Measurements from ENCODE around the gene GHRL.
"Not testable (repeated sequence)": the region's sequence is repeated elsewhere in the genome, so short reads cannot be mapped to it uniquely, and the experiment has no call there.

GHRL gene

DNA sequence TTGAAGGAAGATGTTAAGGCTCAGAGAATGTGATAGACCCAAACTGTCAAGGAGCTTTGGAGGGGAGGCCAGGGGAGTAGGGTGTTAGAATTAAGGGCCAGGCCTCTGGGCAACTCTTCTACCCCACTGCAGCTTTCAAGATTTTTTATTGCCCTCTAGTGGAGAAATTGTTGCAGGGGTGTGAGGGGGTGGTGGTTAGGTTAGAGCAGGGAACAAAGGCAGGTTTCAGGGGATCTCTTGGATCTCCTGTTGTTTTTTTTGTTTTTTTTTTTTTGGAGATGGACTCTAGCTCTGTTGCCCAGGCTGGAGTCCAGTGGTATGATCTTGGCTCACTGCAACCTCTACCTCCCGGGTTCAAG is 29.6 kb upstream of the GHRL start:
- no peak for FAIRE-seq

DNA sequence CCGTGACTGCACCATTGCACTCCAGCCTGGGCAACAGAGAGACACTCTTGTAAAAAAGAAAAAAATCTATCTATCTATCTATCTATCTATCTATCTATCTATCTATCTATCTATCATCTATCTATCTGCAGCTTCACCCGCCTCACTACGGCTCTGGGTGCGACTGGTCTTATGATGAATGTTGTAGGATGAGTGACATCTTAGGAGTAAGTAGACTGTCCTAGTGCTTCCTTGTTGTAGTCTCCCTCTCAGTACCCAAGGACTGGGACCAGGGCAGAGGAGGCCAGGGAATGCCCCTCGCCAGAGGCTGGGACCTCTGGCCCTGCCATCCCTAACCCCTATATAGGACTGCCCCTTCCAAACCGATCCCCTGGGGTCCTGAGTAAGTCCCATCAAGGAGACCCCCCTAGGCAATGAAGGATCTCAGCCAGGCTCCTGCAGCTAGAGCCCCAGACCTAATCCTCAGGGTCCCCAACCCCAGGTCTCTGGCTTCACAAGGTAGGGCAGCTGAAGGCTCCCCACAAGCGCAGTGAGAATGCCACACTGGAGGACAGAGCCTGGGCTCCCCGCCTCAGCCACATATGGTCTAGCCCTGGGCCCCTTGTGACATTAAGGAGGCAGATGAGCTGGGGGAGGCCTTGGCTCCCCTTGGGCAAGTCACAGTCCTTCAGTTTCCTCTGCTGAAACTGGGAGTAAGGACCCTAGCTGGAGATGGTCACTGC is 29.0 kb upstream of the GHRL start:
- FAIRE-seq: no peak

DNA sequence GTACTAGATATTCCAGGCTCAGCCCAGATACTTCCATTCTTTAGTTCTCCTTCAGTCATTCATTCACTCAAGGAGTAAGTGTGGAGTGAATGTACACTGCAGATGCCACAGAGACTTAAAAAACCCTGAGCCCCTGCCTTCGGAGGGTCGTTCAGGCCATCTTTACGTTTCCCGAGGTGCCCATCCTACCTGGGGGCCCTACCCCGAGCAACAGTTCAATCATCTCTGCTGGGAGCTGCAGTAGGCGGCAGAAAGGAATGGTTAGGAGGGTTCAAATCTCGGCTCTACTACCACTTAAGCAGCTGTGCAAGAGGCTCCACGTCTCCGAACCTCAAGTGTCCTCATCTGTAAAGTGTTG is 27.6 kb upstream of the GHRL start:
- FAIRE-seq: no peak

DNA sequence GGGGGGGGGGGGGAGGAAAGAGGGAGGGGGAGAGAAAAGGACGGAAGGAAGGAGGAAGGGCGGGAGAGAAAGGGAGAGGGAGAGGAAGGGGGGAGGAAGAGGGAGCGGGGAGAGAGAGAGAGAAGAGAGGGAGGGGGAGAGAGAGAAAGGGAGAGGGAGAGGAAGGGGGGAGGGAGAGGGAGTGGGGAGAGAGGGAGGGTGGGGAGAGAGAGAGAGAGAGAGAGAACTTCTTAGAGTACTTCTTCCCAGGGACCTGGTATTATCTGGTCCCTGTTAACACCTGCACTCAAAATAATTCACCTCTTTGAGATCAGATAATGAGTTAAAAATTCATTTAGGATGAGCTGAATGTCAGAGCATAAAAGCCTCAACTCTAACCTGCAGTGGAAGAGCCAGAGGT is 27.1 kb upstream of the GHRL start:
- no peak for FAIRE-seq

DNA sequence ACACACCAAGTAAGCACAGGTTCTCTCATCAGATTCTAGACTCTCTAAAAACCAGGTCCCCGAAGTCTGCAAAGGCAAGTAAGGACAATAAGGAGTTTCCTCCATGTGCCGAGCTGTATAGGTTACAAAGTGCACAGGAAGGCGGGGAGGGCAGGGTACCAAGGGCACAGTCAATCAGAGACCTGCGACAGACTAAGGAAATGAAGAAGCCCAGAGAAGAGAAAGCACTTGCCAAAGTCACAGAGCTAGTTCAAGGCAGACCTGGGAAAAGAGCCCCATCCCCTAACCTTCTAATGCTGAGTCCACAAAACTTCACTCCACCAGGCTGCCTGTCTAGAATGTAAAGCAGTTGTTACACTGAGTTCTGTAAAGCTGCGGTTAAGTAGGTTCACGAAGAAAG is 26.5 kb upstream of the GHRL start:
- FAIRE-seq: no peak

DNA sequence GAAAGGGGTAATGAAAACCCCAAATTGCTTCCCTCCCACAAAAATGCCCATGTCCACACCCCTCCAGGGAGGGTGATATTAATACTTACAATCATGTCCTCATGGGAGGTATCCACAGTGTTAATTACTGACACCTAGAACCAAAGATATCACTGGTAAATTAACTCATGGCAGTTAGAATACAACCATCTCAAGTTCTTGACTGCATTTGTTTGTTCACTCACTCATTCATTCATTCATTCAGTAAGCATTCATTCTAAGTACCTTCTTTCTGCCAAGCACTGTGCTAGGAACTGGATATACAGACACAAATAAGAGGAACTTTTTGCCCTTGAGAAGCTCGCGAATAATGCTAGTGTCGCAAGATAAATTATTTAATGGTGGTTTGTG is 25.2 kb upstream of the GHRL start:
- FAIRE-seq: no peak

DNA sequence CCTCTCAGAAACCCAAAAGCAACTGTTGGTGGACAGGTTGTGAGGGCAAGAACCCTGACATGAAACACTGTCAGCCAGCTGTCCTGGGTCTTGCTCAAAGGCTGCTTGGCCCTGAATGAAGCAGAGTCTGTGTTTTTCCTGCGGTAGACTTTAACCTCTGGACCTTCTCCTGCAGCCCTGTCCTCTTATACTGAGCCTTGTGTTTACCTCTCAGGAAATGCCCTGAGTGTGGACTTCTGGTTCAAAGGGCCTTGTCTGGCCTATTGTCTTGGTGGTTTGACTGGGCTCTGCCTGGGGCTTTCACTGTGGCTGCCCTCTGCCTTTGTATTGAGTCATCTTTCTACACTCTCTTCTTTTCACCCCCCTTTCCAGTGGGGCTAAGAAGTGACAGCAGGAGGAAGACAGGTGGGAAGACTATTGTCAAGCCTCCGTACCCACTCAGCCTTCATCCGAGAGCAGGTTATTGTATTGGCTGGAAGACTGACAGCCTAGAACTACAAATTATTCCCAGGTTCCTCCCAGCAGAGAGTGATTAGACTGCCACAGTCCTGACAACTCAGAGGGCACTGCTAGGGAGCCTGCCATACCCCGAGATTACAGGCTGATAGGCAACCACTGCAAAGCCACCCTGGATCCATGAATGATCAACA is 24.7 kb upstream of the GHRL start:
- no peak for FAIRE-seq

DNA sequence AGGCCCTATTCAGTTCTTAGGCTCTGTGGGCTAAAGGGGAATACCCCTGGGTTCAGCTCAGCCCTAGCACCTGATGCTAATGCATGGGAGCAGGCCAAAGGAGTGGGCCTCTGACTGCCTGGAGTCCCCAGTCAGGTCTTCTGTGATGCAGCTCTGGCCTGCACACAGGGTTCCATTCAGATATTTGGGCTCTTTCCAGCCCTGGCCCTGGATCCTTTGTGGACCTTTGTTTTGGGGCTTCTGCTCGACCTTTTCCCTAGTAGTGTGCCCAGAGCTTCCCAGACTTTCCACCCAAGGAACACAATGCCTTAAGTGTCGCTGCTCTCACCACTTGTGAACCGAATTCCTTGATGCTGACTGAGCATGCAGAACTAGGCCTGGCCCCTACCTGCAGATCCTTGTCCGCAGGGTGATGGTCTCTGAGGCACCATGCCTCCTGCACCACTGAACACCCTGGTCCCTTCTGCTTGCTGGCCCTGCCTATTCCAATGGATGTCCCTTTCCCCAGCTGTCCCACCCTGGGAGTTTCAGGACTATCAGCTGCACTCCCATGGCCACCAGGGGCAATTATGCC is 23.1 kb upstream of the GHRL start:
- no peak for FAIRE-seq

DNA sequence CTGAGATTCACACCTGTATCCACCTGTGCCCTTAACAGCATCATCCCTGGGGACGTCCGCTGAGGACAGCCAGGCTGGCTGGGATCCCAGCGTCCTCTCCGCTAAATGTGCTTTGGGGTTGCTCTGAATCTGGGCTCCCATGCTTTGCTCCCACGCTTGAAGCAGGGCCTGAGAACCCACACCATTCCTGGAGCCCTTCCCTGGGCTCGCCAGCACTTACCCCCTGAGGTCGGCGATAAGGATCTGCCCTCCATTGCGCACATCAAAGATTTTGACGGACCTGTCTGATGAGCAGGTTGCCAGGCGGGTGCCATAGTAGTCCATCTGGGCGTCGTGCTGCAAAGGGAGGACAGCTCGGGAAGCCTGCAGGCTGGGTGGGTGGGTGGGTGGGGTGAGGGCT is 22.4 kb upstream of the GHRL start:
- FAIRE-seq: no peak

DNA sequence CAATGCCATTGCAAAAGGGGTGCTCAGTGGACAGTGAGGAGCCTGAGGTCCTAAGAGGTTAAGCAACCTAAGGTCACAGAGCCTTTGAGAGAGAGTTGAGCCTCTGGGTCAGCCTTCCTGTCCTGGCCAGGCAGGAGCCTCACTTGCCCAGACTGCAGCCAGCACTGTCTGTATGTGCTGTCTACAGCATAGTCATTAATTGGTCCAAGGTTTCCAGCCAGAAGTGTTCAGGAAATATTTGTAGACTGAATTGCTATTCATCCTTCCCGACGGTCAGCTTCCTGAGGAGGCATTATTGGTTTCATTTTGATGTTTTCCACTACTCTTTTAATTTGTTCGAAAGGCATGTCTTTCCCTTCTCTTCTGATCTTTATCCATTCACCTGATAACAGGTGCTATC is 20.1 kb upstream of the GHRL start:
- no peak for FAIRE-seq

DNA sequence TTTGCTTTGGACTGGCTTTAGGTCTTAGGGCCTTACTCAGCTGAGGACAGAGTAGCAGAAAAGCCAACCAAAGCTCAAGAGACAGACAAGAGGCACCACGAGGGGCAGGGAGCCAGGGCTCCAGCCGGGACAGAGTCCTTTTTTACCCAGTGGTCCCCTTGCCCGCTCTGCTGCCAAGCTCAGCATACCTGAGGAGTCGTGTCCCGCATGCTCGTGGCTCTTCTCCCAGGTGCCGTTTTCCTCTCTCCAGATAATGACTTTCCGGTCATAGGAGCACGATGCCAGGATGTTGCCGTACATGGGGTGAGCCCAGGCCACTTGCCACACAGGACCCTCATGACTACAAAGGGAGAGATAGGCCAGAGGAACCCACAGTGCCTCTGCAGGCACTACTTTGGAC is 19.6 kb upstream of the GHRL start:
- FAIRE-seq: no peak

DNA sequence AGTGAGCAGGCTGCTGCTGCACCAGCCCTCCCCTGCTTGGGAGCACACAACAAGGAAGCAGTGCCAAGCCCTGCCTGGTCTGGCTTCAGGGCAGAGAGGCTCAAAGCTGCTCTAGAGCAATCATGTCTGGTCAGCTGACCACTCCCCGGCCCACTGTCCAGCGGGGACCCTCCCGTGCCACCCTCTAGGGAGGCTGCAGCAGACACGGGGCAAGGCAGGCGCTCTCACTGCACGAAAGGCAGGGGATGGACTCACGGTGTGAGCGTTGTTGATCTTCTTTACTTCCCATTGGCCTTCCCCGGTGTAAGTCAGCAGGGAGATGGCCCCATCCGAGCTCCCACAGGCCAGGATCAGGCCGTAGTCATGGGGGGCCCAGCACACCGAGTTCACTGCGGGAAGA is 19.0 kb upstream of the GHRL start:
- FAIRE-seq: no peak

DNA sequence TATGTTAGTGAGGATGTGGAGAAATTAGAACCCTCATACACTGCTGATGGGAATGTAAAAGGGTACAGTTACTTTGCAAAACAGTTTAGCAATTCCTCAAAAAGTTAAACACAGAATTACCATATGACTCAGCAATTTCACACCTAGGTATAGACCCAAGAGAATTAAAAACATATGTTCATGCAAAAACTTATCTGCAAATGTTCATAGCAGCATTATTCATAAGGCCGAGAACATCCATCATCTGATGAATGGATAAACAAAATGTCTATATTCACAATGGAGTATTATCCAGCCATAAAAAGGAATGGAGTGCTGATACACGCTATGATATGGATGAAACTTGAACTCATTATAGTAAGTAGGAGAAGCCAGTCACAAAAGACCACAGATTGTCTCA is 17.8 kb upstream of the GHRL start:
- no peak for FAIRE-seq

DNA sequence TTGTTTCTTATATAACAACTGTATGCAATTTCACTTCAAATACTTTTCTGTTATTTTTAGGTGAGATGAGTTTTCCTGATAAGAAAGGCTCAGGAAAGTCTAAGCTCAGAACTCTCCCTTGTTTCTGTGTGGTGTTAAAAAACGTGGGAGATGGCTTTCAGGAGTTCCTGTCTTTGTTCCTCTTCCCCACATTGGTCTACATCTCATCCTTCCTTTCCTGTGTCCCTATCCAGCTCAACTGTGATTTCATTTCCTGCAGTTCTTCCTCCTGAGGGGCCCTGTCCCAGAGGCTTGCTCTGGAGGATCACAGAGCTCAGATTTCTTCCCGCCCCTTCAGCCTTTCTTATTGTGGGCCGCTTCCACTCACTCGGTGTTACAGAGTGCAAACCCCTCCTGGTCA is 17.0 kb upstream of the GHRL start:
- no peak for FAIRE-seq

DNA sequence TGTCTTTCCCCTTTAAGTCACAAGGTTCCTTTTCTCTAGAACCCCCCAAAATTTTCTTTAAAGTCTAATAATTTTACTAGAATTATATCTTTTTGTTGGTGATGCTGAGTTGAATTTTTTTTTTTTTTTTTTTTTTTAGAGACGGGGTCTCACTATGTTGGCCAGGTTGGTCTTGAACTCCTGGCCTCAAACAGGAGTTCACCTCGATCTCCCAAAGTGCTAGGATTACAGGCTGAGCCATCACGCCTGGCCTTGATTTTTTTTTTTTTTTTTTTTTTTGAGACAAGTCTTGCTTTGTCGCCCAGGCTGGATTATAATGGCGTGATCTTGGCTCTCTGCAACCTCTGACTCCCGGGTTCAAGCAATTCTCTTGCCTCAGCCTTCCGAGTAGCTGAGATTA is 15.9 kb upstream of the GHRL start:
- no peak for FAIRE-seq

DNA sequence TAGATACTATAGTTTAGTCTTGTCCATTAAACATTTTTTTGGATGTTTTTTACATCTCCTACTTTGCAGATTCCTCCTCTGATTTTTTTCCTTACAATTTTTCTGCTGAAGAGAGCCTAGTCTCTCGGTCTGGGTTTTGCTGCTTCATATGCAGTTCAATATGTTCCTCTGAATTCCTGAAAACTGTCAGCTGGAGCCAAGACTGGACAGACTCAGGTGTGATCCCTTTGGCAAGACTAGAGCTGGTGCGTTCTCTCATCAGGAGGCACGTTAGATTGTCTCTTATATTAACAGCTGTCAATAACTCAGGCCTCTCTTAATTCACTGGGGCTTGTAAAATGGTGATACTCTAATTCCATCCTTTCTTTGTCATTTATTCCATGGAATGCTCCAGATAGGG is 13.4 kb upstream of the GHRL start:
- no peak for FAIRE-seq

DNA sequence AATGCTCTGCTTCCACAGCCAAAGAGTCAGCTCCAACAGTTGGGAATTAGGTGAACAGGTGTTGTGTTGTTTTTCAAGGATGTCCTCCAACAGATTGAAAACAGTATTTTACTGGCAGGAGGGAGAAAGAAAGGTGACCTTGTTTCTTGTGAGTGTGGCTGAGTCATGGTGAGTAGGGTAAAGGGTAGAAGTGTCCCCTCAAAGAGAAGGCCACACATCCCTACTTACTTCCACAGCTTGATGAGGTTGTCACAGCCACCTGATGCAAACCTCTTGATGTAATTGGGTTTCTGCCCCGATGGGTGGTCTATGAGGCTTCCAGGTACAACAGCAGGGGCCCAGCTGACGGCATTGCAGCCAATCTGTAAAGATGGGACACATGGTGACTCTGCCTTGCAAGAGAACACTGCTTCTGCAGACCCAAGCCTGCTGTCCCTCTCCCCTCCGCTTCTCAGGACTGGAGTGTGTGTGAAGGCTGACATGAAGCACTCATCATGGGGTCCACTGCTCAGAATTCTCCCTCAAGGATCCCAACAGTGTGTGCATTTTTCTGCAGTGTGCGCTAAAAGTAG is 12.7 kb upstream of the GHRL start:
- FAIRE-seq: no peak

DNA sequence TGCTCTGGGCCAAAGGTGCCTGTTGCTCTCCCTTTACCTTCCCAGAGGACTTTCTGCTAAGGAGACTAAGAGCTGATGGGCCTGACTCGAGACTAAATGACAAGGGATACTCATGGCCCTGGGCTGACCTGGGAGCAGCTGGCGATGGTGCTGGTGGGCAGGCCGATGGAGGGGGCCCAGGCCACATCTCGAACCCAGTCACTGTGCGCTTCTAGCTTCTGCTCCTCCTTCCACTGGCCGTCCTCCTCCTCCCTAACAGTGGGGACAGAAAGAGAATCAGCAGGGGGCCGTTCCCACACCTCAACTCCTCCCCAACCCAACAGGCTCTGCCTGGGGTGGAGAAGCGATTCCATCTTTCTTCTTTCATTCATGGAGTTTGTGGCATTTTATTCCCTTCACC is 12.2 kb upstream of the GHRL start:
- FAIRE-seq: no peak

DNA sequence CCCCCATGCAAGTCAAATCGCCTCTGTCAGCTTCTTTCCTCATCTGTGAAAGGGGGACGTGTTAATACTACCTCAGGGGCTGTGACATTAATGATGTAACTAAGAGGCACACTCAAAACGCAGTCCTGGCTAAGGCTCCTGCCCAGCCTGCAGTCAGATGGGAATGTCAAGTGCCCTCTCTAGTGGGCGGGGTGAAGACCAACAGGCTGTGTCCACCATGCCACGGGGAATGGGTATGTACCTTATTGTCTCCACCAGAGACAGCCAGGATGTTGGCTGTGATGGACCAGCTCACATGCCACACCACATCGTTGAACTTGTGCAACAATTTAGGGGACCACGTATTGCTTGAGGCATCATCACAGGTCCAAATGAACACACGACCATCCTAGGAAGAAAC is 11.0 kb upstream of the GHRL start:
- FAIRE-seq: no peak

DNA sequence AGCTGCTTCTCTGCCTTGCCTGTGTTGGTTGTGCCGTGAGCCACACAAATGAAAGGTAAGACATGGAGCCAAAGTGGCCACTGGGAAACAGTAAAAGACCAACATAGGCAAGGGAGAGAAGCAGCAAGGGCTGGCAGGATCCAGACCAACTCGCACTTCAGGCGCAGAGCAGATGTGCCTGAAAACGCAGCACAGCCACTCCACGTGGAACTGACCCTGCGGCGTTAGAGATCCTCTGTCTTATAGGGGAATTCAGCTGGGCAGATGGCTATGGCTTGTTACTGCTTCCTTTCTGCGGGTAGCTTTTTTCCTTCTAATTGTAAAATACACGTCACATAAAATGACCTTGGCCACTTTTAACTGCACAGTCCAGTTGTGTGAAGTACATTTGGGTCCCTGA is 10.4 kb upstream of the GHRL start:
- FAIRE-seq: no peak

DNA sequence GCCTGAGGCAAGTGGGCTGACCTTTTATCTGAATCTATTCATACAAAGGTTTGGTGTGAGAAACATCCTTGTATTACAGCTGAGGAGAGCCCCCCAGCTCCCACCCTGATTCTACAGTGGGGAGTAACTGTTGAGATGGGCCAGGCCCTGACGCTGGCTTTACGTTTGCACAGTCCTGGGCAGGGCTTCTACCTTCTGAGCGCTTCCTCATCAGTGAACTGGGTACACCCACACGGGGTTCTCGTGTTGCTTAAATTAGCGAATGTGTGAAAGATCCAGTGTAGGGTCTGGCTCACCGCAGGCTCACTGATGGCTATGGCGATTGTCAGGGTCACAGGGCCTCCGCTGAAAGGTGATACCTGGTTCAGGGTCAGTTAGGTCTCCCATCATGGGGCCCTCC is 7.3 kb upstream of the GHRL start:
- no peak for FAIRE-seq

DNA sequence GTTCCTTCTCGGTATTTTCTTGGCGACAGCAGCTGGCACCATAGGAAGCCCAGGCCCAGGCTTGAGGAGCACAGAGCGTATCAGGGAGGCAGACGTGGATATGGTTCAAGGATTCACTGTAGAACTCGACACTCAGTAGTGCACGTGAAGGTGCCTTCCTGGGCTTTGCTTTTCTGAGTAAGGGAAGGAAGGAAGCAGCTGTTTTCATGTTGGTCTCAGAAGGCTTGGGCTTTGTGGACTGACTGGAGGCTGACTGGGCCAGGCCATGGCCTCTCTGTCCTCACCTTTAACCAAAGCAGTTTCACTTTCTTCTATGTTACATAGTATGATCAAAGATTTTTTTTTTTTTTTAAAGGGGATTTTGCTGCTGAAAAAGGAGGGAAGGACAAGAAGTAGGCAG is 6.9 kb upstream of the GHRL start:
- FAIRE-seq: no peak

DNA sequence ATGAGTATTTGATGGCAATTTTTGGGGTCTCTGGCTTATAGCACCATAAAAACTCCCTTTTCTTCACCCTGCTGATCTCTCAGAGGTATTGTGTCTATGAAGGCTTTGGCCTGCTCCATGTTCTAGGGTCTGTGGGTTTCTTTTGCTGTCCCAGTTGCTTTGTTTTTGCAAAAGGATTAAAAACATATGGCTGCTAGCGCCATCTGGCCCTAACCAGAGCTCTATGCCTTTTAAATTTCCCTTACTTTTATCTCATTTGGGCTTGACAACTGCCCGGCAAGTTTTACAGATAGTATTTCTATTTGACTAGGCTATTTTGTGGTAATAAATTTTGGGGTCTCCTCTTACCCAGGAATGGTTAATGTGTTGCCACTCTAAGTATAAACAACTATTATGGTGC is 6.4 kb upstream of the GHRL start:
- no peak for FAIRE-seq

DNA sequence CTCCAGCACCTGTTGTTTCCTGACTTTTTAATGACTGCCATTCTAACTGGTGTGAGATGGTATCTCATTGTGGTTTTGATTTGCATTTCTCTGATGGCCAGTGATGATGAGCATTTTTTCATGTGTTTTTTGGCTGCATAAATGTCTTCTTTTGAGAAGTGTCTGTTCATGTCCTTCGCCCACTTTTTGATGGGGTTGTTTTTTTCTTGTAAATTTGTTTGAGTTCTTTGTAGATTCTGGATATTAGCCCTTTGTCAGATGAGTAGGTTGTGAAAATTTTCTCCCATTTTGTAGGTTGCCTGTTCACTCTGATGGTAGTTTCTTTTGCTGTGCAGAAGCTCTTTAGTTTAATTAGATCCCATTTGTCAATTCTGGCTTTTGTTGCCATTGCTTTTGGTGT is 5.3 kb upstream of the GHRL start:
- FAIRE-seq: not testable (repeated sequence)

Measured in TTC549 (cell line).